Measurements from ENCODE around the gene ENGASE. TPM values are rescaled to one million over a fixed set of nuclear protein-coding genes. Genes with fewer than 3 reads are reported as not detected.

ENGASE gene
- total and polyA plus RNA-seq, 9 of the 15 experiments (the other 6 are each of a cell fraction or from before 2014, with no cell fraction given) = 0.06 to 45.5 (median 13.9) TPM

- Histone ChIP-seq H3K27me3 (ENCODE audit: control insufficient read depth in 2 of 2, insufficient read depth in 2 of 2, low read length in 2 of 2) (no peaks in the 10 kb centered on the region), H3K36me3 (ENCODE audit: control insufficient read depth, insufficient read depth, low read length) (peaks cover 74% of the 10 kb centered on the region; the same call in 1 of the 3 replicates), H4K20me1 (replicated peaks; ENCODE audit: control insufficient read depth, insufficient read depth, low read length) (peaks cover 19% of the 10 kb centered on the region), H3K9ac (ENCODE audit: insufficient read depth in 1 of 2, low read depth in 2 of 2, low read length in 2 of 2) (peak overlapping the region in 1 of 2 experiments; percentile 20; a peak in 1 of 4 replicates), H3K9me3 (replicated peaks; ENCODE audit: control insufficient read depth, insufficient read depth, low read depth, low read length) (no peaks in the 10 kb centered on the region), H3K79me2 (ENCODE audit: control insufficient read depth, insufficient read depth, low read length) (no peaks in the 10 kb centered on the region), H3K4me1 (replicated peaks in 1 of 2; ENCODE audit: control insufficient read depth in 2 of 2, insufficient read depth in 2 of 2, low read length in 2 of 2) (peaks cover 0 to 30% of the 10 kb centered on the region in 2 experiments; a peak in 2 of 5 replicates), H3K9me1 (ENCODE audit: control insufficient read depth, insufficient read depth, low read length) (peaks cover 7% of the 10 kb centered on the region), H3K4me2 (ENCODE audit: insufficient read depth, low read length) (no peak overlapping the region), H2AFZ (ENCODE audit: low read depth, low read length) (no peak overlapping the region), H3K4me3 (no peak overlapping the region), H3K27ac (ENCODE audit: extremely low read depth, low read depth, low read length) (no peak overlapping the region)
- no peak for FAIRE-seq
- no TSS peak for BruUV-seq (replicated peaks)
- ChIA-PET CTCF (ENCODE audit: low intra/inter-chr PET ratio) (interaction anchor here (0.7 to 2.5 kb wide), 3 partner anchors 19 to 305 kb away, joined by 3 to 15 read pairs (median 7); no protein-coding TSS in a partner anchor), POLR2A (interaction anchor here (0.6 to 1.0 kb wide), 5 partner anchors 11 to 587 kb away, joined by 3 to 4 read pairs (median 3); no protein-coding TSS in a partner anchor)
- 74% methylated on average over 27 of the region's 28 CpGs for WGBS (ENCODE audit: insufficient coverage, low coverage, missing lambda C conversion rate)
- DNase-seq (ENCODE audit: extremely low read depth in 1 of 4, low spot score in 3 of 4) = no peak
- intact Hi-C loops (cut with micrococcal nuclease) (loop anchor here (2.0 to 5.0 kb wide), 2 partner anchors 19 to 36 kb away; no protein-coding TSS in a partner anchor), in situ Hi-C loops (cut with MboI) (no loop called here)
- no peak for ATAC-seq
- TF ChIP-seq POLR2G (IDR thresholded peaks at IDR 0.05; ENCODE audit: low read depth, low read length) = peak; percentile 27
- no peak for TF ChIP-seq TEAD4 (IDR thresholded peaks at IDR 0.05; ENCODE audit: low read length)
- no peak for TF ChIP-seq TEAD4 (CRISPR knock-in tag; IDR thresholded peaks at IDR 0.05; ENCODE audit: borderline replicate concordance)
These were observed 8.8 kb downstream of the ENGASE start for GRCh38 chr17:79083191-79083971.
